Stimulated activated memory B cell treated with anti-CD40 and anti-IgM and Interleukin-4, amounts not matched to agents 10 μg/mL and 1 μg/mL and 100 μg/mL, for 72 hours (primary cell): Measurements from ENCODE around the gene SCYL2.

Experiments
- ATAC-seq: fragments of 150-1000 bp; cut with Tn5 transposase; 2 replicates; pipeline ENCODE4 v1.10.0; 2021
- H3K27ac Mint-ChIP-seq: one replicate; pipeline ENCODE4 v1.8.0; 2022; ENCODE audit warnings: mild to moderate bottlenecking, mixed read lengths
- H3K27me3 Mint-ChIP-seq: one replicate; pipeline ENCODE4 v1.8.0; 2022; ENCODE audit warnings: mixed read lengths
- H3K36me3 Mint-ChIP-seq: one replicate; pipeline ENCODE4 v1.8.0; 2022; ENCODE audit warnings: mixed read lengths
- H3K4me1 Mint-ChIP-seq: one replicate; pipeline ENCODE4 v1.8.0; 2022; ENCODE audit warnings: mixed read lengths
- H3K4me3 Mint-ChIP-seq: one replicate; pipeline ENCODE4 v1.8.0; 2022; ENCODE audit warnings: mild to moderate bottlenecking, moderate library complexity, mixed read lengths
- H3K9me3 Mint-ChIP-seq: one replicate; pipeline ENCODE4 v1.8.0; 2022; ENCODE audit warnings: mixed read lengths

Gene SCYL2

GRCh38 chr12:100368066-100368465, 101.1 kb downstream of the SCYL2 start:
- ATAC-seq, result no peak
- Mint-ChIP-seq H3K9me3 (no peaks in the 10 kb centered on the region), H3K4me3 (no peak overlapping the region), H3K36me3 (no peaks in the 10 kb centered on the region), H3K4me1 (no peaks in the 10 kb centered on the region), H3K27ac (no peak overlapping the region), H3K27me3 (peaks cover 19% of the 10 kb centered on the region)

- no peak overlapping the region for H3K4me3 Mint-ChIP-seq
- H3K9me3 Mint-ChIP-seq, result no peaks in the 10 kb centered on the region
- H3K27me3 Mint-ChIP-seq, result peaks cover 31% of the 10 kb centered on the region
- no peaks in the 10 kb centered on the region for H3K4me1 Mint-ChIP-seq
- no peak for ATAC-seq
- H3K36me3 Mint-ChIP-seq, result no peaks in the 10 kb centered on the region
- no peak overlapping the region for H3K27ac Mint-ChIP-seq
Observed at GRCh38 chr12:100371146-100371545, 104.2 kb downstream of the SCYL2 start.

- Mint-ChIP-seq H3K9me3 (no peaks in the 10 kb centered on the region), H3K27ac (no peak overlapping the region), H3K27me3 (peaks cover 22% of the 10 kb centered on the region), H3K4me1 (no peaks in the 10 kb centered on the region), H3K4me3 (no peak overlapping the region), H3K36me3 (no peaks in the 10 kb centered on the region)
- no peak for ATAC-seq
Observed at GRCh38 chr12:100372853-100373640, 106.1 kb downstream of the SCYL2 start.

GRCh38 chr12:100375038-100375735, 108.2 kb downstream of the SCYL2 start:
- no peak overlapping the region for H3K27ac Mint-ChIP-seq
- peak; percentile 37 for ATAC-seq
- no peaks in the 10 kb centered on the region for H3K9me3 Mint-ChIP-seq
- H3K27me3 Mint-ChIP-seq, result peaks cover 12% of the 10 kb centered on the region
- no peaks in the 10 kb centered on the region for H3K36me3 Mint-ChIP-seq
- H3K4me1 Mint-ChIP-seq, result no peaks in the 10 kb centered on the region
- no peak overlapping the region for H3K4me3 Mint-ChIP-seq

- H3K4me3 Mint-ChIP-seq, result no peak overlapping the region
- no peaks in the 10 kb centered on the region for H3K36me3 Mint-ChIP-seq
- H3K9me3 Mint-ChIP-seq, result no peaks in the 10 kb centered on the region
- H3K27ac Mint-ChIP-seq, result no peak overlapping the region
- peaks cover 12% of the 10 kb centered on the region for H3K27me3 Mint-ChIP-seq
- ATAC-seq, result no peak
- no peaks in the 10 kb centered on the region for H3K4me1 Mint-ChIP-seq
Observed at GRCh38 chr12:100376161-100376560, 109.2 kb downstream of the SCYL2 start.

GRCh38 chr12:100381379-100381778, 114.4 kb downstream of the SCYL2 start:
- no peak overlapping the region for H3K4me3 Mint-ChIP-seq
- no peaks in the 10 kb centered on the region for H3K4me1 Mint-ChIP-seq
- H3K9me3 Mint-ChIP-seq, result no peaks in the 10 kb centered on the region
- peak; percentile 49 for ATAC-seq
- H3K27me3 Mint-ChIP-seq, result no peaks in the 10 kb centered on the region
- no peak overlapping the region for H3K27ac Mint-ChIP-seq
- no peaks in the 10 kb centered on the region for H3K36me3 Mint-ChIP-seq

GRCh38 chr12:100382338-100382737, 115.4 kb downstream of the SCYL2 start:
- ATAC-seq, result no peak
- H3K9me3 Mint-ChIP-seq, result no peaks in the 10 kb centered on the region
- H3K27ac Mint-ChIP-seq, result no peak overlapping the region
- H3K4me3 Mint-ChIP-seq, result no peak overlapping the region
- no peaks in the 10 kb centered on the region for H3K27me3 Mint-ChIP-seq
- no peaks in the 10 kb centered on the region for H3K36me3 Mint-ChIP-seq
- no peaks in the 10 kb centered on the region for H3K4me1 Mint-ChIP-seq

- Mint-ChIP-seq H3K27me3 (no peaks in the 10 kb centered on the region), H3K4me3 (no peak overlapping the region), H3K4me1 (no peaks in the 10 kb centered on the region), H3K9me3 (no peaks in the 10 kb centered on the region), H3K27ac (no peak overlapping the region), H3K36me3 (no peaks in the 10 kb centered on the region)
- no peak for ATAC-seq
Observed at GRCh38 chr12:100383586-100384558, 116.9 kb downstream of the SCYL2 start.

- H3K36me3 Mint-ChIP-seq, result no peaks in the 10 kb centered on the region
- no peak overlapping the region for H3K27ac Mint-ChIP-seq
- peak; percentile 18 for ATAC-seq
- H3K4me3 Mint-ChIP-seq, result no peak overlapping the region
- no peaks in the 10 kb centered on the region for H3K9me3 Mint-ChIP-seq
- H3K4me1 Mint-ChIP-seq, result no peaks in the 10 kb centered on the region
- H3K27me3 Mint-ChIP-seq, result no peaks in the 10 kb centered on the region
Observed at GRCh38 chr12:100384559-100384935, 117.6 kb downstream of the SCYL2 start.

- no peaks in the 10 kb centered on the region for H3K36me3 Mint-ChIP-seq
- no peak overlapping the region for H3K4me3 Mint-ChIP-seq
Observed at GRCh38 chr12:100388382-100388781, 121.4 kb downstream of the SCYL2 start.

More at GRCh38 chr12:100388382-100388781, 121.4 kb downstream of the SCYL2 start:
- no peak for ATAC-seq
- Mint-ChIP-seq H3K9me3 (no peaks in the 10 kb centered on the region), H3K4me1 (no peaks in the 10 kb centered on the region), H3K27ac (no peak overlapping the region), H3K27me3 (no peaks in the 10 kb centered on the region)
